ENCODE measurements around the gene FADD. TPM values are rescaled to one million over a fixed set of nuclear protein-coding genes. Genes with fewer than 3 reads are reported as not detected.

Gene FADD
- total RNA-seq: 10 to 100 TPM in 1 of 2 donors, 1 to 10 TPM in 1; 9.1 to 14.2 TPM

GRCh38 chr11:70202920-70203750, at the start of gene FADD:
Gene FADD, plus strand, starts transcription at chr11:70203296. Its CDS starts 164 bp downstream, at chr11:70203460.
- Histone ChIP-seq H3K27ac (peak within 1 kb of the TSS; percentile 72 to 95 (median 85)), H3K4me3 (peak within 1 kb of the TSS; percentile 90), H3K4me1 (peaks cover 26% of the 10 kb centered on the region), H3K9me3 (no peaks in the 10 kb centered on the region), H3K36me3 (replicated peaks in 1 of 2; ENCODE audit: insufficient read depth in 1 of 2, low read depth in 2 of 2) (peaks cover 3 to 4% of the 10 kb centered on the region in 2 donors), H3K27me3 (no peaks in the 10 kb centered on the region)
- peak; percentile 92 to 95 (median 94) for DNase-seq
- intact Hi-C loops (cut with DNase I): no loop called here
- peak; percentile 93 for ATAC-seq
- 0% methylated on average over 27 to 91 of the region's 91 CpGs for WGBS, 2 donors
- TF ChIP-seq CTCF (IDR thresholded peaks at IDR 0.05): no peak
- TF ChIP-seq POLR2A (IDR thresholded peaks at IDR 0.05): peak; percentile 78 to 90 (median 86)

- no peaks in the 10 kb centered on the region for H3K27me3 ChIP-seq
- no peaks in the 10 kb centered on the region for H3K9me3 ChIP-seq
- intact Hi-C loops (cut with DNase I): no loop called here
- H3K36me3 ChIP-seq (replicated peaks in 1 of 2; ENCODE audit: insufficient read depth in 1 of 2, low read depth in 2 of 2): no peaks in the 10 kb centered on the region
- 78% methylated on average over 14 of the region's 14 CpGs for WGBS, 2 donors
- no peaks in the 10 kb centered on the region for H3K4me1 ChIP-seq
- TF ChIP-seq CTCF (IDR thresholded peaks at IDR 0.05): no peak
- no peak for ATAC-seq
- no peak overlapping the region for H3K4me3 ChIP-seq
- DNase-seq: no peak
- H3K27ac ChIP-seq: no peak overlapping the region
Observed at GRCh38 chr11:70155386-70155785, 47.7 kb upstream of the FADD start.

GRCh38 chr11:70156291-70157037, 46.6 kb upstream of the FADD start:
- Histone ChIP-seq H3K27ac (no peak overlapping the region), H3K27me3 (no peaks in the 10 kb centered on the region), H3K36me3 (replicated peaks in 1 of 2; ENCODE audit: insufficient read depth in 1 of 2, low read depth in 2 of 2) (no peaks in the 10 kb centered on the region), H3K4me3 (no peak overlapping the region), H3K4me1 (no peaks in the 10 kb centered on the region), H3K9me3 (no peaks in the 10 kb centered on the region)
- TF ChIP-seq POLR2A (IDR thresholded peaks at IDR 0.05): no peak
- no peak for TF ChIP-seq CTCF (IDR thresholded peaks at IDR 0.05)
- ATAC-seq (no peak), DNase-seq (no peak)
- WGBS, 2 donors: 71 to 72% methylated on average over 17 to 18 of the region's 18 CpGs
- intact Hi-C loops (cut with DNase I): no loop called here

- DNase-seq: peak in 2 of 4 donors; percentile 9 to 10
- no peak for TF ChIP-seq POLR2A (IDR thresholded peaks at IDR 0.05)
- no peak for TF ChIP-seq CTCF (IDR thresholded peaks at IDR 0.05)
- 26 to 39% methylated on average over 3 to 8 of the region's 8 CpGs for WGBS, 2 donors
- ATAC-seq: no peak
- H3K27ac ChIP-seq: no peak overlapping the region
- no peaks in the 10 kb centered on the region for H3K9me3 ChIP-seq
- no peaks in the 10 kb centered on the region for H3K4me1 ChIP-seq
- intact Hi-C loops (cut with DNase I): no loop called here
- no peak overlapping the region for H3K4me3 ChIP-seq
- no peaks in the 10 kb centered on the region for H3K36me3 ChIP-seq (replicated peaks in 1 of 2; ENCODE audit: insufficient read depth in 1 of 2, low read depth in 2 of 2)
- no peaks in the 10 kb centered on the region for H3K27me3 ChIP-seq
Observed at GRCh38 chr11:70158201-70158600, 44.9 kb upstream of the FADD start.

All from body of pancreas (tissue), 4 donors.